Bronchial epithelial cell (primary cell): Measurements from ENCODE around the gene CCDC88C. TPM values are rescaled to one million over a fixed set of nuclear protein-coding genes. Genes with fewer than 3 reads are reported as not detected.

Experiments
- DNase-seq: peaks from one replicate; pipeline ENCODE4 v3.0.0-alpha.2; 2010; ENCODE audit warnings: low read depth
- FAIRE-seq: peaks from 2 replicates; lab custom pipeline; 2011; peaks lifted over from hg19 to GRCh38; lab: Jason Lieb, UNC
- H3K27me3 ChIP-seq: 2 replicates; pipeline ENCODE4 v1.5.1; 2011; ENCODE audit warnings: low read length; ENCODE audit not compliant: control insufficient read depth, insufficient read depth
- H3K36me3 ChIP-seq: 2 replicates; pipeline ENCODE4 v1.5.1; 2011; ENCODE audit warnings: low read length; ENCODE audit not compliant: control insufficient read depth, insufficient read depth
- H3K4me3 ChIP-seq: 2 replicates; pipeline ENCODE4 v1.5.1; 2011; ENCODE audit warnings: mild to moderate bottlenecking, low read depth, low read length, control low read depth
- total RNA-seq: library from RNA; depleted of rRNA; stranded (reverse); fragments of >200 nt; gene quantifications from 2 replicates; pipeline ENCODE4 v1.2.1, GENCODE V29; 2014
- TF ChIP-seq, protein P1 (sequence below): IDR thresholded peaks from 2 replicates; pipeline ENCODE4 v1.5.1; 2011; ENCODE audit warnings: mild to moderate bottlenecking, moderate library complexity, low read length, control low read depth, inconsistent platforms; ENCODE audit not compliant: insufficient read depth, severe bottlenecking

CCDC88C gene
- total RNA-seq, 1 donor from 2014 or later, result 21.3 TPM

GRCh38 chr14:91245029-91245428, 172.6 kb downstream of the CCDC88C start:
- no peak for DNase-seq
- TF ChIP-seq, protein P1, sequence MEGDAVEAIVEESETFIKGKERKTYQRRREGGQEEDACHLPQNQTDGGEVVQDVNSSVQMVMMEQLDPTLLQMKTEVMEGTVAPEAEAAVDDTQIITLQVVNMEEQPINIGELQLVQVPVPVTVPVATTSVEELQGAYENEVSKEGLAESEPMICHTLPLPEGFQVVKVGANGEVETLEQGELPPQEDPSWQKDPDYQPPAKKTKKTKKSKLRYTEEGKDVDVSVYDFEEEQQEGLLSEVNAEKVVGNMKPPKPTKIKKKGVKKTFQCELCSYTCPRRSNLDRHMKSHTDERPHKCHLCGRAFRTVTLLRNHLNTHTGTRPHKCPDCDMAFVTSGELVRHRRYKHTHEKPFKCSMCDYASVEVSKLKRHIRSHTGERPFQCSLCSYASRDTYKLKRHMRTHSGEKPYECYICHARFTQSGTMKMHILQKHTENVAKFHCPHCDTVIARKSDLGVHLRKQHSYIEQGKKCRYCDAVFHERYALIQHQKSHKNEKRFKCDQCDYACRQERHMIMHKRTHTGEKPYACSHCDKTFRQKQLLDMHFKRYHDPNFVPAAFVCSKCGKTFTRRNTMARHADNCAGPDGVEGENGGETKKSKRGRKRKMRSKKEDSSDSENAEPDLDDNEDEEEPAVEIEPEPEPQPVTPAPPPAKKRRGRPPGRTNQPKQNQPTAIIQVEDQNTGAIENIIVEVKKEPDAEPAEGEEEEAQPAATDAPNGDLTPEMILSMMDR, result no peak
- Histone ChIP-seq H3K4me3 (no peak overlapping the region), H3K27me3 (no peaks in the 10 kb centered on the region), H3K36me3 (no peaks in the 10 kb centered on the region)
- FAIRE-seq, result no peak

- no peak for DNase-seq
- no peak within 1 kb of the TSS for H3K4me3 ChIP-seq
- no peaks in the 10 kb centered on the region for H3K36me3 ChIP-seq
- FAIRE-seq, result no peak
- no peaks in the 10 kb centered on the region for H3K27me3 ChIP-seq
- TF ChIP-seq, protein P1, result no peak
Observed at GRCh38 chr14:91244501-91244901, 173.1 kb downstream of the CCDC88C start, which contains the start of gene GPR68. GPR68 (minus strand) TSS chr14:91244704; CDS start chr14:91235050, 9,654 bp downstream.

DNA sequence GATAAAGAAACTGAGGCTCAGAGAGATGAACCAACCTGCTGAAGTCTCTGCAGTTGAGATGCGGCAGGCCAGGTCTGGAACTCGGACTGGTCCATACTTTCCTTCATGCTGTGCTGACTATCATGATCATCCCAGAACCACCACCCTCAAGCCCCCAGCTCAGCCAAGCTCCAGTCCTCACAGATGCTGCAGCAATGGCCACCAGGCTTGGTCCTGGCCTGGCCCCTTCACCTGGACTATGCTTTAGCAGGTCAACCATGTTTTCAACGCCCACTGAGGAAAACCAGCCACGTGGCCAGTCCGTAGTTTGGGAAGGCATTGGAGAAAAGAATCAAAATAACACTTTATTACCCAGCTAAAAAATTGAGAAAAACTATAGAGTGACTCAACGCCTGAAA, 174.5 kb downstream of the CCDC88C start:
- TF ChIP-seq, protein P1, result no peak
- DNase-seq, result no peak
- Histone ChIP-seq H3K4me3 (no peak overlapping the region), H3K27me3 (no peaks in the 10 kb centered on the region), H3K36me3 (no peaks in the 10 kb centered on the region)
- no peak for FAIRE-seq

DNA sequence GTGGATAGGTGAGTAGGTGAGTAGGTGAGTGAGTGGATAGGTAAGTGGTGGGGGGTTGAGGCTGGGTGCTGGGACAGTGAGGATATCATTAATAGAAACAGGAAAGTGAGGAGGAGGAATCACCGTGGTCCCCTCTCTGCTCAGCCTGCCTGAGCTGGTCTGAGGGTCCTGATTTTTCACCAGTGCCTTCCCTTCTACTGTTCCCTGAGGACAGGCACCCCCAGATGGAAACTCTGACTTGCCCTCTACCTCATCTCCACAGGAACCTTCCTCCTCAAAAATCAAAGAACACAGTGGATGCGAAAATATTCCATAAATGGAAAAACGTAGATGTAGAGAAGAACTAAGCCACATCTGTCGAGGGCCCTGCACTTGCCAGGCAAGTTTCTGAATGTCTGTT, 175.0 kb downstream of the CCDC88C start:
- Histone ChIP-seq H3K4me3 (no peak overlapping the region), H3K36me3 (no peaks in the 10 kb centered on the region), H3K27me3 (no peaks in the 10 kb centered on the region)
- TF ChIP-seq, protein P1, result no peak
- FAIRE-seq, result no peak
- DNase-seq, result no peak

GRCh38 chr14:91241863-91242262, 175.8 kb downstream of the CCDC88C start:
- TF ChIP-seq, protein P1, result no peak
- FAIRE-seq (no peak), DNase-seq (no peak)
- H3K4me3 ChIP-seq, result no peak overlapping the region
- no peaks in the 10 kb centered on the region for H3K27me3 ChIP-seq
- H3K36me3 ChIP-seq, result no peaks in the 10 kb centered on the region

GRCh38 chr14:91238661-91239060, 179.0 kb downstream of the CCDC88C start:
- no peak for FAIRE-seq
- no peaks in the 10 kb centered on the region for H3K27me3 ChIP-seq

More at GRCh38 chr14:91238661-91239060, 179.0 kb downstream of the CCDC88C start:
- no peak overlapping the region for H3K4me3 ChIP-seq
- no peak for DNase-seq
- TF ChIP-seq, protein P1, result no peak
- H3K36me3 ChIP-seq, result peaks cover 2% of the 10 kb centered on the region
